Measurements from ENCODE around the gene HIF1AN.
"Not testable (repeated sequence)": the region's sequence is repeated elsewhere in the genome, so short reads cannot be mapped to it uniquely, and the experiment has no call there.

Gene HIF1AN

DNA sequence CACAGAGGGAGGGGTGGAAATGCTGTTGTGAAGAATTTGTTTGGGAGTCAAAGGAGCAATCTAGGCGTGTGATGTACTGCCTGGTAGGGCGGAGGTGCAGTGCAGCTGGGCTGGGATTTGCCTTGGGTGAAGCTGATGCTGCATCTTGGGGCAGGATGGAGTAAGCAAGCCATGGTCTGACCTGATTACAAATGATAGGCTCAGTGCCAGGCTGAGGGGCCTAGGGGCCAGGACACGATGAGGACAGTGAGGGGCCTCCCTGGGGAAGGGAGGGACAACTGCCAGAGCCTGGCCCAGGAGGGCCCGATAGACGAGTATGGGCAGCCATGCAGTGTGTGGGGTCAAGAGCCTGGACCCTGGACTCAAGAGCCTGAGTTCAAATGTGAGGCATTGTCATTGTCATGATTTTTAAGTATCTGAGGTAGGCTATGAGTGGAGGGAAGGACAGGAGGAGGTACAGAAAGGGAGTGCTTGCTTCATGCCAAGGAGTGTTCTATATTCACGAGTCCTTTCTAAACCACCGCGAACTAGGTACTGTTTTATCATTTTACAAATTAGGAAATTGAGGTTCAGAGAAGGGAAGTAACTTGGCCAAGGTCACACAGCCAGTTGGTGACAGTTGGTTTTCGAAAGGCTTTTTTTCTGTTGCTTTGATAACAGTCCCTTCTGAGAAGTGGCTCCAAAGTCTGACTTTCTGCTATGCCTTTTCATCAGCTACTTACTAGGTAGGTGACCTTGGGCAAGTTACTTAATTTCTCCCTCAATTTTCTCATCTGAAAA is 29.7 kb downstream of the HIF1AN start:
- DNase-seq (ENCODE audit: low read depth in 1 of 2, low spot score in 1 of 2) = no peak

DNA sequence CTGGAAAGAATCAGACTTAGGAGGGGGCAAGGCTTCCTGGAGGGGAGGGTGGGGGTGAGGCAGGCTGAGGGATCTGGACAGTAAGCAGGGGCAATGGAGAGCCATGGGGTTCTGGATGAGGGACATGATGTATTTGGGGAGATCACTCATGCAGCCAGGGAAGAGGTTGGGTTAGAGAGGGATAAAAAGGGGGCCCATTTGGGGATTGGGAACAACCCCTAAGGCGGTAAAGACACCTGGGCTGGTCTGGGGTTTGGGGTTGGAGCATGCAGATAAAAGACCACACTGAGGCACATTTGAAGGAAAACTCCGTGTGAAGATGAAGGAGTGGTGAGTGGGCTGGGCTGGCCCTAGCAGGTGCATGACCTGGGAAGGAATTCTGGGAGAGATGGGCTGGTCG is 30.8 kb downstream of the HIF1AN start:
- DNase-seq (ENCODE audit: low read depth in 1 of 2, low spot score in 1 of 2) = no peak

DNA sequence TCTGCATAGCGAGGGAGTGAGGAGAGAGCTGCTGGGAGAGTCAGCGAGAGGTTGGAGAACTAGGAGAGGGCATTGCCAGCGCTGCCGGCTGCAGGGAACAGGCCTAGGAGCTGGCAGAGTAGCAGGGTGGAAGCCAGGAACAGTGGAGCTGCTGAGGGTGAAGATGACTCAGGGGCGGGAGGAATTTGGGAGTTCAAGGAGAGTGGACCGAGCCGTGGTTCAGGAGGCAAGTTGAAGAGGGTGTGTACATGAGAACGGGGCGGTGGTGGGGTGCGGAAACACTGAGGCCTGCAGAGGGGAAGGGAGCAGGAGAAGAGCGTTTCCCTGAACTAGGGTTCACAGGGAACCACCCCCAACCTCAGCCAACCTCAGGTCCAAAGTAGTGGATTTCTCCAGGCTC is 31.5 kb downstream of the HIF1AN start:
- no peak for DNase-seq (ENCODE audit: low read depth in 1 of 2, low spot score in 1 of 2)

- no peak for DNase-seq (ENCODE audit: low read depth in 1 of 2, low spot score in 1 of 2)
Measured at GRCh38 chr10:100567826-100568225, 32.1 kb downstream of the HIF1AN start.

DNA sequence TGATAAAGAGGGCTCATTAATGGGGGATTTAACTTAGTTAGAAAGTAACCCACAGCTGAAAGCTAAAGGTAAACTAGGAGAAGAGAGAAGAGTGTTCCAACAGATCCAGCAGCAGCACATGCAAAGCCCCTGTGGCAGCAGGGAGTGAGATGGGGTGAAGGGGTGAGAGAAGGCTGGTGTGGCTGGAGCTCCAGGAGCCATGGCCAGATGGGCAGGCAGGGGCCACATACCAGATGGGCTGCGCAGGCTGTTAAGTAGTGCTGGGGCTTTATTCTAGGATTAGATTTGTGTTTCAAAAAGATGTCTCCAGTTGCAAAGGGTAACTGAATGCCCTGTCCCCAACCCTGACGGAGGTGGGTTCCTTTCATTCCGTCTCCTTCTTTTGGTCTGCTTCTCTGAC is 33.2 kb downstream of the HIF1AN start:
- no peak for DNase-seq (ENCODE audit: low read depth in 1 of 2, low spot score in 1 of 2)

- no peak for DNase-seq (ENCODE audit: low read depth in 1 of 2, low spot score in 1 of 2)
Measured at GRCh38 chr10:100569687-100570481, 34.1 kb downstream of the HIF1AN start.

DNA sequence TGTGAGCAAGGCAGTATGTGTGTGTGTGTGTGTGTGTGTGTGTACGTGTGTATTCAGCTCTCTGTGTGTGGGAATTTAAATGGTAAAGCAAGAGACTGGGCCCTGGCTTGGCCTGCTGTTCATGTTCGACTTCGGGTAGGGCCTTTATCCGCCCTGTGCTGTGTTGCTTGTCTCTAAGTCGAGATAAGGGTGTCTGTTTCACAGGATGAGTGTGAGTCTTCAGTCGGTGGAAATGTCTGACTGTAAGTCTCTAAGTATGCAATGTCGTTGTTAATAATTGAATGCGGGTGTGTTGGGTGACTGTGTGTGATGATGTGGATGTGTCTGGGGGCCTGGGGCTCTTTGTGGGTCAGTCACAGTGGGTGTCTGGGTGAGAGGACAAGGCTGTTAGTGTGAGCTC is 34.8 kb downstream of the HIF1AN start:
- DNase-seq (ENCODE audit: low read depth in 1 of 2, low spot score in 1 of 2) = no peak

DNA sequence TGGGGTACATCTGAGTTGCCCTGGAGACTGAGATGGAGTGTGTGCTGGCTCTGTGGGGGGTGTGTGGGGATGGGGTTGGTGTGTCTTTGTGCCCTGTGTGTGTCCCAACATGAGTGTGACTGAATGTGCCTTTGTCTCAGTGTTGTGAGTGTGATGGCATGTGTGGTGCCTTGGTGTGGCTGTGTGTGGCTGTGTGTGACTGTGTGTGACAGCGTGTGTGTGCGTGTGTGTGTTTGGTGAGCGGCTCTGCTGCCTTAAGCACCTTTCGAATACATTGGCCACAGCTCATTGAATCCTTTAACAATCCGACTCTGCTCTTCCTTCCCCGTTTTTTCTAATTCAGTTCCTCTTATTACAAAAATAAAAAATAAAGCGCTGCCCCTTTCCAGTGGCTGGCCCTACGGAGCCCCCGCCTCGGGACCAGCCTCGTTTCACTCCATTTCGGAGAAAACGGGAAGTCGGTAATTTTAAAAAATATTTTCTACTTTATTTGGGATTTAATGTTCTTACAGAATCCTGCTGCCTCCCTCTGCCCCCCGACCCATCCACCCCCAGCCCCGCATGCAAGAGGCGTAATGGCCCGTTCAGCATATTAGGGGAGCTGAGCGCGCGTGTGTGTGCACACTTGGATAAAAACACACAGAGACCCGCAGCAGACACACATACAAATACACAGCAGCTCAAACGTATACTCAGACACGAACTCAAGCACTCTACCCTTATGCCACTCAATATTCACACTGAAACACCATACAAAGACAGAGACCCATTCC is 35.5 kb downstream of the HIF1AN start:
- DNase-seq (ENCODE audit: low read depth in 1 of 2, low spot score in 1 of 2) = no peak

DNA sequence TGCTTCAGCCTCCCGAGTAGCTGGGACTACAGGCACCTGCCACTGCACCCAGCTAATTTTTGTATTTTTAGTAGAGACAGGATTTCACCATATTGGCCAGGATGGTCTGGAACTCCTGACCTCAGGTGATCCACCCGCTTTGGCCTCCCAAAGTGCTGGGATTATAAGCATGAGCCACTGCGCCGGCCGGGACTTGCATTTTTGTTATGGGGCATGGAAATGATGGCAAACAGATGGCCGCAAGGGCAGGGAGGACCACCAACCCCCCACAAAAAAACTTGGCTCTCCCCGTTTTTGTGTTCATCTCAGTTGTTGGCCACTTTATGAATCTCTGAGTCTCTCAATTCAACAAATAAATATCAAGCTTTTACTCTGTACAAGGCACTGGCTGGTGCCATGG is 39.4 kb downstream of the HIF1AN start:
- DNase-seq (ENCODE audit: low read depth in 1 of 2, low spot score in 1 of 2) = not testable (repeated sequence)

GRCh38 chr10:100575585-100576281 is 40.0 kb downstream of the HIF1AN start:
- DNase-seq (ENCODE audit: low read depth in 1 of 2, low spot score in 1 of 2) = no peak

GRCh38 chr10:100576282-100576635 is 40.5 kb downstream of the HIF1AN start:
- DNase-seq (ENCODE audit: low read depth in 1 of 2, low spot score in 1 of 2) = no peak

GRCh38 chr10:100579261-100580090 is 43.7 kb downstream of the HIF1AN start:
- no peak for DNase-seq (ENCODE audit: low read depth in 1 of 2, low spot score in 1 of 2)

GRCh38 chr10:100586959-100587358 is 51.2 kb downstream of the HIF1AN start:
- no peak for DNase-seq (ENCODE audit: low read depth in 1 of 2, low spot score in 1 of 2)

GRCh38 chr10:100598166-100598565 is 62.4 kb downstream of the HIF1AN start:
- no peak for DNase-seq (ENCODE audit: low read depth in 1 of 2, low spot score in 1 of 2)

DNA sequence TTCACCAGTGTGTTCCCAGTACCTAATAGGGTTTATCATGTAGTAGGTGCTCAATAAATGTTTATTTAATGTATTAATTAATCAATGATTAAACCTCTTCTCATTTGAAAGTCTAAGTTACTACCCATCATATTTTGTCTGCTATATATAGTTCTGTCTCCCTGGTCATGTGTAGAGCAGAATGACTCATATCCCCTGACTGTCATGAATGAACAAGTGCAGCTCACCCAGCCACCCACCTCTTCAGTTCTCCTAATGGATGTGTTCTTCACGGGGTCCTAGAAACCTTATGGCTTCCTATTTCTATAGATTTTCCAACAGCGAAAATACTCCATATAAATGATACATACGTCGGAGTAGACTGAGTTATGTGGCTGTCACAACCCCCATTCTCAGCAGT is 64.5 kb downstream of the HIF1AN start:
- DNase-seq (ENCODE audit: low read depth in 1 of 2, low spot score in 1 of 2) = no peak

GRCh38 chr10:100607439-100607838 is 71.7 kb downstream of the HIF1AN start:
- DNase-seq (ENCODE audit: low read depth in 1 of 2, low spot score in 1 of 2) = no peak
